PC-3 (cell line): ENCODE results near the gene NAIF1.

Experiments used
- EZH2 ChIP-seq: fragments of 300-600 bp; sonication (generic); IDR thresholded peaks from one replicate; pipeline ENCODE4 v1.6.1; 2017; ENCODE audit warnings: antibody characterized with exemption, mild to moderate bottlenecking, low read length; ENCODE audit not compliant: unreplicated experiment
- TF ChIP-seq, protein P1 (sequence below): fragments of 300-600 bp; sonication (generic); conservative IDR thresholded peaks from 2 replicates; pipeline ENCODE4 v1.5.1; 2017; ENCODE audit warnings: antibody characterized with exemption, low read depth, mild to moderate bottlenecking, low read length

DNA sequence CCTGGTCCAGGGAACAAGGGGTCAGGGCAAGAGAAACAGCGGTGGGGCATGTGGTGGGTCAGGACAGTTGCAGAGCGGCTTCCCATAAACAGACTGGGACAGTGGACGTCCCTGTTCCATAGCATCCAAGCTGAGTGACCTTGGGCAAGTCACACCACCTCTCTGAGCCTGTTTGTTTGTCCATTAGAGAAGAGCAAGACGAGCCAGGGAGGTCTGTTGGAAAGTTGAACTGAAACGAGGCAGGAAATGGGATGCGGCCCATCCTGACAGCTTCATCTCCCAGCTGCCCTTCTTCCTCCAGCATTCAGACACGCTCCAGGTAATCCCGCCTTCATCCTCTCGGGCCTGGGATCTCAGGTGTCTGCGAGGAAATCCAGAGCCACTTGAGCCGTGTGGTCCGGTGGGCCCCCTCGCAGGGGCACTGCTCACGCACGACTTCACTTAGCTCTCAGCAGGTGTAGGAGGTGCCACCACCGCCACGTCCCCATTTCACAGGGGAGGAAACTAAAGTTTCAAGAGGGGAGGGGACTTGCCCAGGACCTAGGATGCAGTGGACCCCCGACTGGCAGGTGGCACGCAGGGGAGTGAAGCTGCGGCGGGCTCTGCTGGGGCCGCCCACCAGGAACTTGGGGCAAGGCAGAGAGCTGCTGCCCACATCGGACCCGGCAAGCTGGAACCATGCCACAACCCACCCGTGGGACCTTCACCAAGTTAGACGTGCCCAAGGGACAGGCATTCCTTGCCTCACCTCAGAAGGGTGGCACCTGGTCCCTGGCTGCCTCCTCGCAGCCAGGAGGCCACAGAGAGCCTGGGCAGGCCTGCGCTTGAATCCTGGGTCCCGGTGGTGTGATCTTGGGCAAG is 47.4 kb upstream of the NAIF1 start:
- TF ChIP-seq, protein P1, sequence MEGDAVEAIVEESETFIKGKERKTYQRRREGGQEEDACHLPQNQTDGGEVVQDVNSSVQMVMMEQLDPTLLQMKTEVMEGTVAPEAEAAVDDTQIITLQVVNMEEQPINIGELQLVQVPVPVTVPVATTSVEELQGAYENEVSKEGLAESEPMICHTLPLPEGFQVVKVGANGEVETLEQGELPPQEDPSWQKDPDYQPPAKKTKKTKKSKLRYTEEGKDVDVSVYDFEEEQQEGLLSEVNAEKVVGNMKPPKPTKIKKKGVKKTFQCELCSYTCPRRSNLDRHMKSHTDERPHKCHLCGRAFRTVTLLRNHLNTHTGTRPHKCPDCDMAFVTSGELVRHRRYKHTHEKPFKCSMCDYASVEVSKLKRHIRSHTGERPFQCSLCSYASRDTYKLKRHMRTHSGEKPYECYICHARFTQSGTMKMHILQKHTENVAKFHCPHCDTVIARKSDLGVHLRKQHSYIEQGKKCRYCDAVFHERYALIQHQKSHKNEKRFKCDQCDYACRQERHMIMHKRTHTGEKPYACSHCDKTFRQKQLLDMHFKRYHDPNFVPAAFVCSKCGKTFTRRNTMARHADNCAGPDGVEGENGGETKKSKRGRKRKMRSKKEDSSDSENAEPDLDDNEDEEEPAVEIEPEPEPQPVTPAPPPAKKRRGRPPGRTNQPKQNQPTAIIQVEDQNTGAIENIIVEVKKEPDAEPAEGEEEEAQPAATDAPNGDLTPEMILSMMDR = no peak
- TF ChIP-seq EZH2 = no peak
